ENCODE measurements around the gene SPTSSB.

Gene SPTSSB, protein sequence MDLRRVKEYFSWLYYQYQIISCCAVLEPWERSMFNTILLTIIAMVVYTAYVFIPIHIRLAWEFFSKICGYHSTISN

GRCh38 chr3:161371441-161372320 lies at the start of gene SPTSSB:
SPTSSB (minus strand) TSS chr3:161371517; CDS start chr3:161346323, 25,194 bp downstream.
- peak; percentile 51 for DNase-seq

GRCh38 chr3:161420746-161421145 lies 49.4 kb upstream of the SPTSSB start:
- DNase-seq: no peak

DNA sequence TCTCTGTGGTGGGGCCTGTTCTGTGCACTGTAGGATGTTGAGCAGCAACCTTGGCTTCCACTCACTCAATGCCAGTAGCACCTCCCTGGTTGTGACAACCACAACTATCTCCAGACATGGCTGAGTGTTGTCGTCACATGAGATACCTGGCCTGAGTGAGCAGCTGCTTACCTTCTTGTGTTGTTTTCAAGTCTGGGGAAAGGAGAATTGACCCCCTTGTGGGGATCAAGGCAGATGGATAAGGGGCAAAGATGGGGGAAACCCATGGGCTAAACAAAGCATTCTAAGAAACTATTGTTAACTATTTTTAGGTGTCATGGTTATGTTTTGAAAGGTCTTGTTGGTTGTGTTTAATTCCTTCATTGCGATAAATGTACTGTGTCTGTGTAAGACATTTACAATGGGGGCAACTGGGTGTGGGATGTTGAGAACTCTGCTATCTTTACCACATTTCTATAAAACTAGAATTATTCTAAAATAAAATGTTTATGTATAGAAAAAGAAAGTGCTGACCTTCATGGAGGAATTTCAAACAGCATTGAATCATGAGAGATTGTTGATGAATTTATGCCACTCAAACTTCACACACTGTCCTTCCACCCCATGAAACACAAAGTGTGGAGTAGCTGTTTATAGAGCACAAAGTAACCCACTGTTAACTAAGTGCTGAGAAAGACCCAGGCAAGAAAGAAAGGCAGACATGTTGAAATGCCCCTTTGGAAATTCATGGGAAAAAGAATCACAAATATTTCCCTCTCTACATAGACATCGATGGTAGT lies 48.4 kb upstream of the SPTSSB start:
- no peak for DNase-seq

GRCh38 chr3:161415506-161416231 lies 44.4 kb upstream of the SPTSSB start:
- DNase-seq: peak; percentile 3

- DNase-seq: no peak
These were observed 43.6 kb upstream of the SPTSSB start for GRCh38 chr3:161414907-161415306.

- no peak for DNase-seq
These were observed 42.5 kb upstream of the SPTSSB start for GRCh38 chr3:161413855-161414210.

GRCh38 chr3:161413127-161413854 lies 42.0 kb upstream of the SPTSSB start:
- DNase-seq: no peak

GRCh38 chr3:161412123-161412522 lies 40.8 kb upstream of the SPTSSB start:
- DNase-seq: no peak

- no peak for DNase-seq
These were observed 38.5 kb upstream of the SPTSSB start for GRCh38 chr3:161409858-161410257.

DNA sequence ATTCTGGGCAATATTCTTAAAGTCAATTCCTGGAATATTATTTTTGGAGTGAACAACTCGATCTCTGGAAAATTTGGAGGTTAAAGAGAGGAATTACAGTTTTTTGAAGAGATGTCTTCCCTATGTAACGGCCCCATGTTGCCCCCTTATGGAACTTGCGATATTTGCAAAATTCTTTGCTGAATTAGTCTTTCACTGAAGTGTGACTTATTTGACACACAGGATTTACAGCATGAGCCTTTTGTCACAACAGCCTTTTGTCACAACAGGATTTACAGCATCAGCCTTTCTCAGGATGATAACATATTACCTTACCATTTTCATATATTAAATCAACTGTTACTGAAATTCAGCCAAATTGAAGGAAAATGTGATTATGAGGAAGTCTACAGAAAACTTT lies 37.8 kb upstream of the SPTSSB start:
- DNase-seq: peak; percentile 27

DNA sequence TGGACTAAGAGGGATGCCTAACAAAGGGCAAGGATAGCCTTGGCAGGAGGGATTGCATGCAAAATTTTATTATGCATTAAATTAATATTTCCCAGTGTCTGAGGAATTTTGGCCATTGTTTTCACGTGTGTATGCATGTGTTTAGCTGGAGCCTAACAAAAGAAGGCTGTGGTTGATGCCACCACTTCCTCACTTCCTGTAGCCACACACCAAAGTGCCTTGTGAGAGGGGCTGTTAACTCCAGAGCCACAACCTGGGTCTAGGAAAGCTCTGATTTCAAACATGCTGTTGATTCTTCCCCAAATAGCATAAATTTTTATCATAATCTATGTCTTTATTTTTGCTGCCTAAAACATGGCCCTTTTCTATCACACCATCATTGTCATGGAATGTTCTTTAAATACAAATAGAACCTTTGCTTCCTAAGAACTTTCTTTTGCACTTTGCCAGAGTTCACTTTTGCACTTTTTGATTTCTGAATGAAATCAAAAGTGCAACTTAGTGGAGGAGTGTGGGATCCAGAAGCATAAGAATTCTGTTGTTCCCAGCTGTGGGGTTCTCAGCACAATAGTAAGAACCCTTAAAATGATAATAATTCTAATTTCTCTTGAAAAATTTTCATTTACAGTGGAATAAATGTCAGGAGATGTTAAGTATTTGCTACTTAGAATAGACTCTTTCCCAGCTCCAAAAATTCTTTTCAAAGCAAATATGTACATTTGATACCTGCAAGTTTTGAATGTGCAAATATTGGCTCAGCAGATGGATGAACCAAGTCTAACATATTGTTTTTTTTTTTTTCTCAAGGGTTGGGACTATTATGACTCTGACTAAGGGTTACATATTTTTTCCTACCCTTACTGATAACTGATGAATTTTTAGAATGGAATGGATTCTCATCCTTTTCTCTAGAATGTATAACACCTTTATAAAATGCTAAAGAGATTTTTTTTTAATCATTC lies 35.6 kb upstream of the SPTSSB start:
- DNase-seq: no peak

GRCh38 chr3:161405836-161406235 lies 34.5 kb upstream of the SPTSSB start:
- no peak for DNase-seq

- DNase-seq: no peak
These were observed 33.8 kb upstream of the SPTSSB start for GRCh38 chr3:161405087-161405486.

- DNase-seq: no peak
These were observed 31.9 kb upstream of the SPTSSB start for GRCh38 chr3:161403251-161403650.

GRCh38 chr3:161401389-161401788 lies 30.1 kb upstream of the SPTSSB start:
- no peak for DNase-seq

- DNase-seq: no peak
These were observed 29.3 kb upstream of the SPTSSB start for GRCh38 chr3:161400650-161401049.

- DNase-seq: no peak
These were observed 24.0 kb upstream of the SPTSSB start for GRCh38 chr3:161395115-161396012.

DNA sequence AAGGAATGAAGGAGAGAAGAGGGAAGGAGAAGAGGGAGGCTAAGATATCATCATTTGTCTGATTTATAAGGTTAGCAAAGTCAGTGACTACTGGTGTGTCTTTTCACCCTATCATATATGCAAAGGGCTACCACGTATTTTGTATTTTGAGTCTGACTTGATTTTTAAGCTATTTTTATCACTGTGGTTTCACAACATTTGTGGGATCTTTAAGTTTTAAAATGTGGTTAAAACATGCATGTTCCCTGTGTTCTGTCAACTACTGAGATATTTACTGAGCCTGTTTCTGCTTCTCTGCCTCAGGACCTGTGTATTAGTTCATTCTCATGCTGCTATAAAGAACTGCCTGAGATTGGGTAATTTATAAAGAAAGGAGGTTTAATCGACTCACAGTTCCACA lies 22.5 kb upstream of the SPTSSB start:
- DNase-seq: no peak

DNA sequence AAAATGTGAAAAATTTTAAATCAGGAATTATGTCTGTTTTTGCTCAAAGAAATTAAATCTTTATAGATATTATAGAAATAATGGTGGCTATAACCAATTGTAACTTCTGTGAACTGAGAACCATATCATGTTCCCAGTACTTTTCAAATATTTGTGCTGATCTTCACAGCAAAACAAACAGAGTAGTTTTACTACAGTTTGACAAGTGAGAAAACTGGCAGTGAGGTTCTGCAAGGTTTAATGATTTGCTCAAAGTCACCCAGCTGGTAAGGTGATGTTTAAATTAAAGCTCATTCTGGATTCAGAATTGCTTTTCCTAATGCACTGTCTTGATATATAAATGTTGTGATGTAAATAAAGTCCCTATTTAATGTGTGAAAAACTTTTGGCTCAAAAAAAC lies 22.0 kb upstream of the SPTSSB start:
- DNase-seq: no peak

DNA sequence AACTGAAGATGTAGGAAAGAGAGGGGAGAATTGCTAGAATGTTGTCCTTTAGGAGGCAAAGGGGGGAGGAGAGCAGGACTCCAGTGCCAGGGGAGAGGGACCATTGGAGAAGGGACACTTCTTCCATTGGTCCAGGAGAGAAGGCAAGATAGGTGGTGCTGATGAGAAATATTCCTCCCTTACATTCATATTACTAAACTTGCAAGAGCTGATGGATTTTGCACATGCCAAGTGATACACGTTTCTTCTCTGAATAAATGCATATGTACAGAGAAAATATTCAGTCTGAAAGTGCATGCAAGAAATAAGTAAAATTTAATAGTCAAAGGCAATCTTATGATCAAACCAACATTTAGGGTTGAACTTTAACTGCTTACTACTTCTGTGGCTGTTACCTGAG lies 21.5 kb upstream of the SPTSSB start:
- DNase-seq: no peak

Measured in NCI-H1092 (cell line).